Fibroblast of pulmonary artery (primary cell): ENCODE results near the gene WDR86.

Experiments used
- DNase-seq: peaks from one replicate; pipeline ENCODE4 v3.0.0-alpha.2; 2010; ENCODE audit warnings: low read depth
- H3K4me3 ChIP-seq: replicated peaks from 2 replicates; pipeline ENCODE4 v1.5.1; 2011; ENCODE audit warnings: low read depth, mild to moderate bottlenecking, control low read depth, low read length, moderate library complexity
- CTCF ChIP-seq: IDR thresholded peaks from 2 replicates; pipeline ENCODE4 v1.5.1; 2011; ENCODE audit warnings: mild to moderate bottlenecking, control low read depth, low read length, inconsistent platforms; ENCODE audit errors: missing control alignments

The WDR86 gene

GRCh38 chr7:151336027-151336708, 73.7 kb downstream of the WDR86 start:
- TF ChIP-seq CTCF, result no peak
- no peak for DNase-seq
- no peak overlapping the region for H3K4me3 ChIP-seq

DNA sequence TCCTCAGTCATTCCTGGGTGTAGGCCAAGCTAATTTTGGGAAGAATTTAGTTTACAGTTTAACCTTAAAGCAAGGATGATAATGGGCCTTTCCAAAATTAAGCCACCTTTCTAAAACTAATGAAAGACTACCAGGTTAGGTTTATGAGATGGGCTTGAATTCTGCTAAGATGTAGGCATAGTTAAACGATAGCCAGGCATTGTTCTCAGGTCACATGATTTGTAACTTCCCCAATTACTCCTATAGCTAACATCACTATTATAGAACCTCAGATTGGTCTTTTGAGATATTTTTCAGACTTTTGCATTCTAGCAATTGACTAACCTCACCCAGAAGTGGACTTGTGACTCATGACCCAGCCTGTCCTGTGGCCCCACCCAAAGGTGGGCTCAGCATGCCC, 75.2 kb downstream of the WDR86 start:
- DNase-seq, result no peak
- no peak overlapping the region for H3K4me3 ChIP-seq
- TF ChIP-seq CTCF, result no peak
